ENCODE results near the gene GTF2A1.
"Not testable (repeated sequence)": the region's sequence is repeated elsewhere in the genome, so short reads cannot be mapped to it uniquely, and the experiment has no call there.

The GTF2A1 gene

GRCh38 chr14:81220830-81221578, at the start of gene GTF2A1:
Gene GTF2A1 (minus strand): TSS chr14:81220959. CDS start chr14:81220518, 441 bp downstream.
- DNase-seq (ENCODE audit: low read depth): peak; percentile 79

- DNase-seq (ENCODE audit: low read depth): no peak
These were observed 49.2 kb upstream of the GTF2A1 start for GRCh38 chr14:81269979-81270375.

GRCh38 chr14:81269100-81269978, 48.6 kb upstream of the GTF2A1 start:
- DNase-seq (ENCODE audit: low read depth): peak; percentile 60

- DNase-seq (ENCODE audit: low read depth): no peak
These were observed 47.3 kb upstream of the GTF2A1 start for GRCh38 chr14:81268016-81268416.

- DNase-seq (ENCODE audit: low read depth): no peak
These were observed 44.9 kb upstream of the GTF2A1 start for GRCh38 chr14:81265636-81266169.

- no peak for DNase-seq (ENCODE audit: low read depth)
These were observed 43.9 kb upstream of the GTF2A1 start for GRCh38 chr14:81264671-81265070.

GRCh38 chr14:81263777-81264410, 43.1 kb upstream of the GTF2A1 start:
- DNase-seq (ENCODE audit: low read depth): no peak

GRCh38 chr14:81261176-81261575, 40.4 kb upstream of the GTF2A1 start:
- no peak for DNase-seq (ENCODE audit: low read depth)

GRCh38 chr14:81260732-81261131, 40.0 kb upstream of the GTF2A1 start:
- no peak for DNase-seq (ENCODE audit: low read depth)

GRCh38 chr14:81256289-81256960, 35.7 kb upstream of the GTF2A1 start:
- no peak for DNase-seq (ENCODE audit: low read depth)

GRCh38 chr14:81252278-81252677, 31.5 kb upstream of the GTF2A1 start:
- DNase-seq (ENCODE audit: low read depth): no peak

GRCh38 chr14:81247271-81247766, 26.6 kb upstream of the GTF2A1 start:
- DNase-seq (ENCODE audit: low read depth): no peak

- no peak for DNase-seq (ENCODE audit: low read depth)
These were observed 25.9 kb upstream of the GTF2A1 start for GRCh38 chr14:81246461-81247270.

GRCh38 chr14:81245771-81246170, 25.0 kb upstream of the GTF2A1 start:
- DNase-seq (ENCODE audit: low read depth): no peak

GRCh38 chr14:81244431-81244830, 23.7 kb upstream of the GTF2A1 start:
- DNase-seq (ENCODE audit: low read depth): not testable (repeated sequence)

- no peak for DNase-seq (ENCODE audit: low read depth)
These were observed 22.7 kb upstream of the GTF2A1 start for GRCh38 chr14:81243499-81243898.

- DNase-seq (ENCODE audit: low read depth): not testable (repeated sequence)
These were observed 16.1 kb upstream of the GTF2A1 start for GRCh38 chr14:81236849-81237248.

GRCh38 chr14:81236138-81236537, 15.4 kb upstream of the GTF2A1 start:
- no peak for DNase-seq (ENCODE audit: low read depth)

- DNase-seq (ENCODE audit: low read depth): no peak
These were observed 14.3 kb upstream of the GTF2A1 start for GRCh38 chr14:81235096-81235495.

GRCh38 chr14:81234278-81234677, 13.5 kb upstream of the GTF2A1 start:
- no peak for DNase-seq (ENCODE audit: low read depth)

- DNase-seq (ENCODE audit: low read depth): no peak
These were observed 12.9 kb upstream of the GTF2A1 start for GRCh38 chr14:81233615-81234014.
